Measurements from ENCODE around the gene PDGFA. TPM values are rescaled to one million over a fixed set of nuclear protein-coding genes. Genes with fewer than 3 reads are reported as not detected.

The PDGFA gene
- total RNA-seq, 1 experiment from 2014 or later, result 48.1 TPM

GRCh38 chr7:491292-491957 lies 28.2 kb downstream of the PDGFA start:
- peak; percentile 54 for DNase-seq (ENCODE audit: low read depth)

DNA sequence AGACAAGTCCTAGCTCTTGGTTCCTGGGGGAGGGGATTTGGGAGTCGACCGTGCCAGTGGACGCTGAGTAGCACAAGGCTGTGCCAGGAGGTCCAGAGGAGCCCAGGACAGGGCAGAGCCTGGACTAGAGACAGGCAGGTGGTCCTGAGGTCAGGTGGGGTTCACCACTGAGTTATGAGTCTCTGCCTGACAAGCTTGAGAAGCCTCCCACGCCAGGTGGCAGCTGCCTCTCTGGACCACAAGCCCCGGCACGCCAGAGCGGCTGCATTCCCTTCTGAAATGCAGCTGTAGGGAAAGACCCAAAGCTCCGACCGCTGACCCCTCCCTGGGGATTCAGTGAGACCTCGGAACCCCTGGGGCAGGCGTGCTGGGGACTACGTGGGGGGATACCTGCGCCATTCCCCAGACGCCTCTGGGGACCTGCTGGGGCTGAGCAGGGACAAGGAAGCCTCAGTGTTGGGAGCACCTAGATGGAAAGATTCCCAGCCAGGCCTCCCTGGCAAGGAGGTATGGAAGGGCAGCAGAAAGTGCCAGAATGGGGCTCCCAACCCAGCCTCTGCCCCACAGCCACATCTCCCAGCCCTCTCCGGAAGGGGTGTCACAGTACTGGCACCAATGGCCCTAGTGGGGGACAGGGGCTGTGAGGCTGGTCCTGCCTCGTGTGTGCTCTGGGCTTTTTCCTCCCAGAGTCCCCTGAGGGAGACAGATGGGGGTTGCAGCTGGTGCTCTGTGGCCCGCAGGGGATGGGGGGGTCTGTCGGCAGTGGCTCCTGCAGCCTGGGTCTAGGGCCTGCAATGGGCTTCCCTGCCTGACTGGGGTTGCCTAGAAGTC lies 29.0 kb downstream of the PDGFA start:
- DNase-seq (ENCODE audit: low read depth), result no peak

DNA sequence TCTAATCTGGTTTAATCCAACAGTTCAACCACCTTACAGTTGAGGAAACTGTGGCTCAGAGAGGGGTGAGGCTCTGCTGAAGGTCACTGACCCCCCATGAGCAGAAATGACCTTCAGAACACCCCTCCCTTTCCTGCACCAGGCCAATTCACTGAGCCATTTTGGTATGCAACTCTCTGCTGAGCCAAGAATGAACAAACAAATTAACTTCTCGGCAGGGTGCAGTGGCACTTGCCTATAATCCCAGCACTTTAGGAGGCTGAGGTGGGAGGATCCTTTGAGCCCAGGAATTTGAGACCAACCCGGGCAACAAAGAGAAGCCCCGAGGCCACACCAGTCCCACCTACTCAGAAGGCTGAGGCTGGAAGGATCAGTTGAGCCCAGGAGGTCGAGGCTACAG lies 29.8 kb downstream of the PDGFA start:
- no peak for DNase-seq (ENCODE audit: low read depth)

GRCh38 chr7:486216-486743 lies 33.4 kb downstream of the PDGFA start:
- DNase-seq (ENCODE audit: low read depth), result no peak

DNA sequence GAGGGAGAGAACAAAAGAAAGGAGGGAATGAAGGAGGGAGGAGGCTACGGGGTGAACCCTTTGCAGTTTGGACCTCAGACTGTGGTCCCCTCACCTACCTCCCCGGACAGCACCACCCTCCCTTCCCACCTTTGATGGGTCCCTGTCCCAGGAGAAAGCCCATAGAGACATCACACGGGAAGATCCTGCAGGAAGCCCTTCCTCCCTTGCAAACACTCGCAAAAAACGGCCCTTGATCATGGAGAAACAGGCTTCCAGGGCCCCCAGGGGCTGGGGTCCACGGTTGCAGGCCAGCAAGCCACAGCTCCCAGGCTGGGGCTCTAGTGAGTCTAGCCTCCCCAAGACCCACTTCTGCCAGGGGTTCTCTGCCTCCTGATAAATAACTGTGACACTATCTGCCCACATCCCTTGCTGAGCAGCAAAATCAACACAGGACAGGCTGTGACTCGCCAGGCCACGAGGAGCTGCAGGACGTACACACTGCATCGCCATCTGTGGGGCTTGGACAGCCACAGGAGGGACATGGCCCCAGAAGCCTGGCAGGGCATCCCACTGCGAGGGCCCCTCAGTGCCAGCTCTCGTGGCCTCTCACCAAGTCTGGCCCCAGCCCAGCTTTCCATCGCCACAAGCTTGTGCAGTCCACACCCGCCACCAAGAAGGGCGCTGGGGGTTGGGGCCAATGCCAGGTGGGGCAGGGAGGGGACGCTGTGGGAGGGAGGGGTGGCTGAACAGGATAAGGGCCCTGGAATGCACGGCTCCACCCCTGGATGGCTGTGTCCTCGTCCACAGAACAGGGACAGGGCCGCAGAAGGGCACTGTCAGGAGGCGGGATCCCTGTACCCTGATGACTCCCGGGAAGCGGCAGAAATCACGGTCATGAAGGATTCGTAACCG lies 34.2 kb downstream of the PDGFA start:
- no peak for DNase-seq (ENCODE audit: low read depth)

- no peak for DNase-seq (ENCODE audit: low read depth)
These were observed 35.1 kb downstream of the PDGFA start for GRCh38 chr7:484356-485101.

DNA sequence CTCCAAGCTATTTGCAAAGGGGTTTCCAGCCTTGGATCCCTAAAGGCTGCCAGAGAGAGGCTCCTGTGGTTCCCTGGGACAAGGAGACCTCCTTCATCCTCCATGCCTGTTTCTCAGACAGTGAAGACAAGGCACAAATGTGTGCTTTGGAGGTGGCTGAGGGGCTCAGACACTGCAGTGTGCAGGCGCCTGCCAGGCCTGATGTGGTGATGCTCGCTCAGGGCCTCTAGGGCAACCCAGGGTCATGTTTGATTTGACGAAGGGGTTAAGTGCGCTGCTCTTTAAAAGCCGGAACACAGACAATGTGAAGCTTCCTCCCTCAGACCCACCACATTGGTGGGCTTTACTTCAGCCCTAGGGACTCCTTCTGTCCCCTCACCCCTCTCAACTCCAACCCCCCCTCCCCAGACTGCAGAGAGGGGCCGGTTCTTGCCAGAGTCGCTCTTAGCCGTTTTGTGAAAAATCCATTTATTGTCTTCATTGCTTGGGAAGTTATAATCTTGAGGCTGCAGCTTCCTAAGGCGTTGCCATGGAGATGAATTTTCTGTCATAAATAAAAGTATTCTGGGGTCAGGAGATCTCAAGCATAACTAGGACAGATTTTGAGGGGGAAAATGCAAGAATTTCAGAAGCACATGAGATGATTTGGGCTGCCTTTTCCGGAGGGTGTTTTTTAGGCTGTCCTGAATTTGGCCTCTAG lies 35.8 kb downstream of the PDGFA start:
- no peak for DNase-seq (ENCODE audit: low read depth)

DNA sequence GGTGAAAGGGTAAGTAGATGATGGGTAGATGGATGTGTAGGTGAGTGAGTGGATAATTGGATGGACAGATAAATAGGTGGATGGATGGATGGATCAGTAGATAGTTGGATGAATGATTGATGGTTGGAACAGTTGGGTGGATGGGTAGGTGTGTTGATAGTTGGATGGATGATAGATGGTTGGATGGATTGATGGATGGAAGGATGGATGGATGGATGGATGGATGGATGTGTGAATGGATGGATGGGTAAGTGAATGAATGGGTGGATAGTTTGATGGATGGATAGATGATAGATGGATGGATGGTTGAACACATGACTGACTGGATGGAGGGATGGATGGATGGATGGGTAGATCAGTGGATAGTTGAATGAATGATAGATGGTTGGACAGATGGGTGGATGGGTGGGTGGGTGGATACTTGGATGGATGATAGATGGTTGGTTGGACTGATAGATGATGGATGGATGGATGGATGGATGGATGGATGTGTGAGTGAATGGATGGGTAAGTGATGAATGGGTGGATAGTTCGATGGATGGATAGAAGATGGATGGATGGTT lies 37.0 kb downstream of the PDGFA start:
- no peak for DNase-seq (ENCODE audit: low read depth)

DNA sequence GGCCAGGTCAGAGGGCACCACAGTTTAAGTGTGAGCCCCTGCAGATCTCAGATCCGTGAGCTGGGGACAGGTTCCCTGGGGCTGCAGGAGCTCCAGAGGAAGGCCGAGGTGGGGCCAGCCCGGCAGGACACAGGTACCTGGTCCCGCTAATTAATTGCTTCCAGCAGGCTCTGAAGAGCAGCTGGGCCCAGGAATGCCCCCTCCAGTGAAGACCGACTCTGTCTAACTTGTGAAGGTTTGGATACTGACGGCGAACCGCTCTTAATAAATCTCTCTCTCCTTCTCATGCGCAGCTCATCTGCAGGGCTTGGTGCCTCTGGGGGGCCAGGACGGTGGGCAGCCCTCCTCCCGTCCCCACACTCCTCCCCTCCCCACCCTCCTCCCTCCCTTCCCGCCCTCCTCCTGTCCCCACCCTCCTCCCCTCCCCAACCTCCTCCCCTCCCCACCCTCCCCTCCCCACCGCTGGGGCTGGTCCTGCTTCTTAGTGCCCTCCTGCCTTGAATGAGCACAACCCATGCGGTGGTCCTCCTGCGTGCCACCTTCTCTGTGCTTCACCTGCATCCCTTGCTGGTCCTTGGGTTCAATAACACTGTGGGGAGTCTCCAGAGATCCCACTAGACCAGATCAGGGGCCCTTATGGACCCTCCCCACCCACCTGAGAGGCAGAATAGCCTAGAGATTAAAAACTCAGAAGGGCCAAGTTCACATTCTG lies 38.3 kb downstream of the PDGFA start:
- no peak for DNase-seq (ENCODE audit: low read depth)

DNA sequence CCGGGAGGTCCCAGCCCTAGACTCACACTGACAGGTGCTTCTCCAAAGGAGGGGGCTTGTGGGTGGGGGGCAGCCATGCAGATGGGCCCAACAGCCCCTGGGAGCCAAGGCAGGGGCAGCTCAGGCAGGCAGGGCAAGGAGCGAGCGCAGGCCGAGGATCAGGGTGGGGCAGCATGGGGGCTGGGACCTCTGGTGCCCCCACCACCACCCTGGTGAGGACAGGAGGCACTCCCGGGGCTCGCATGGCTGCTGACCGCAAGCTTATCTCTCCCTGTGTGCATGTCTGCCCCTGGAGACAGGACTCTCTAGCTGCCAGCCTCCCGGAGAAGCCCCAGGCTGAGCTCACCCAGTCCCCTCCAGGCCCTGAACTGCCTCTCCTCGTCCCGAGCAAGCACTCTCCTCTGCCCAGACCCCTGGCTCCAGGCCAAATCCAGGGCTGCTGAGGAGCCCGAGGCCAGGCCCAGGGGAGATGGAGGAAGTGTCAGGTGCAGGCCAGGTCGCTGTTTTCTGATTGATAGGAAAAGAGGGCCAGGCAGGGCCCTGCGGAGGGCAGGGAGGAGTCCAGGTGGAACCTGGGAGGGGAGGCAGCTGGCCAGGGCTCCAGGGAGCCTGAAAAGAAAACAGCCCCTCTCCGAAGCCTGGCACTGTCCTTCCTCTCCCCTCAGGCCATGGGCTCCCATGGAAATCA lies 39.0 kb downstream of the PDGFA start:
- DNase-seq (ENCODE audit: low read depth), result no peak

DNA sequence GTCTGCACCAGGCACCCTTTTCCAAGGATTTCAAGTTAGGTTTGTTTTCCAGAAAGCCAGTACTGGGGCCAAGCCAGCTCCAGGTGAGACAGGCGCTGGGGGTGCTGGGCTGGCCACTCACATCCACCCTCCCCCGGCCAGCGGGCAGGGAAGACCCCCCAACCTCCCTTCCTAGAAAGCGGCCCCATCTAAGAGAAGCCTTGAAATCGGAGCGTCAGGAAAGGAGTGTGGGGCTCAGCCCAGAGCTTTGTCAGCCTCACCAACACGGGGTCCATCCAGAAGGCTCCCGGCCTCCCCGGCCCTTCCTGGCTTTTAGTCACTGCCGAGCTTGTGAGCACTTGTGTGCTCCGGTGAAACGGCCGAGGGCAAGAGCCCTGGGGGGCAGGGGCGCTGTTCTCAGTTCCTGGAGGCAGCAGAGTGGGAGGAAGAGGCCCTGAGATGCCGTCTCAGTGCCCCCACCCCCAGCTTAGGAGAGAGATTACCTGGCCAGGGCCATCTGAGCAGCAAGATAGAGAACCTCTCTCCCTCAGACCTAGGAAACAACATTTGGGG lies 39.6 kb downstream of the PDGFA start:
- DNase-seq (ENCODE audit: low read depth), result no peak

- DNase-seq (ENCODE audit: low read depth), result no peak
These were observed 40.3 kb downstream of the PDGFA start for GRCh38 chr7:479115-479947.

DNA sequence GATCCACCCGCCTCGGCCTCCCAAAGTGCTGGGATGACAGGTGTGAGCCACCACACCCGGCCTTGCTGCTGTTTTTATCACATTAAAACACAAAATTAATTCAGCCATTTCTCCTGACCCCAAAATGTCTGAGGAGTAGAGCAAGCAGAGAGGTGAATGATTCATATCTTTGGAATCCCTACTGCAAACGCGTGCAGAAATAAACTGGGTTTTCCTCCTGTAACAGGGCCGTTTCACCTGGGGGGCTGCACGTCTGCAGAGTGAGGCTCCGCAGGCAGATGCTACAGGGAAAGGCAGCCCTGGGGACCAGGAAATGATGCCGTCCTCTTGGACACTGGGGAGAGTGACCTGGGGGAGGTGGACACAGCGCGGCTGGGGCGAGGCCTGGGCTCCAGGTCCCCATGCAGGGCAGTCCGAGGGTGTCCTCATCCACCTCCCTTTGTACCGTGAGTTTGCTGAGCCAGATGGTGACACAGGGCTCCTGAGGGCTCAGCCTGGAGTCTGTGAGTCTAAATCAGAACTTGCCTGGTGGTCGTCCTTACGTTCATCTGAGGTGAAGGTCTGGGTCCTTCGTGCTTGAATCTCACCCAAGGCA lies 41.9 kb downstream of the PDGFA start:
- DNase-seq (ENCODE audit: low read depth), result no peak

GRCh38 chr7:476736-477360 lies 42.8 kb downstream of the PDGFA start:
- DNase-seq (ENCODE audit: low read depth), result no peak

DNA sequence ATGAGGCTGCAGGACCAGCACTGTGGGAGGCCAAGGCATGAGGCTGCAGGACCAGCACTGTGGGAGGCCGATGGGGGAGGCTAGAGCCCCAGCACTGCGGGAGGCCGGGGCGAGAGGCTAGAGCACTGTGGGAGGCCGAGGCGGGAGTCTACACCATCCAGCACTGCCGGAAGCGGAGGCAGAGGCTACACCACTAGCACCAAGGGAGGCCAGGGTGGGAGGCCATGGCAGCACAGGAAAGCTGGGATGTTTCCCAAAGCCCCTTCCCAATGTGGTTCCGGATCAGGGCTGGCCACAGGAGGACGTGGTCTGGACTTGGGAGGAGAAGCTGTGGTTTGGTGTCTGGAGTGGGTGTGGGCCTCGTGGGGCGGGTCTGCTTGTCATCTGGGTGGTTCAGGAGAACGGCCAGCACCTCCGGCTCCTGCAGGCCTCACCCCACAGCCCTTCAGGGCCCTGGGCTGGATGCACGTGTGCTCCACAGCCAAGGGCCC lies 43.6 kb downstream of the PDGFA start:
- no peak for DNase-seq (ENCODE audit: low read depth)

DNA sequence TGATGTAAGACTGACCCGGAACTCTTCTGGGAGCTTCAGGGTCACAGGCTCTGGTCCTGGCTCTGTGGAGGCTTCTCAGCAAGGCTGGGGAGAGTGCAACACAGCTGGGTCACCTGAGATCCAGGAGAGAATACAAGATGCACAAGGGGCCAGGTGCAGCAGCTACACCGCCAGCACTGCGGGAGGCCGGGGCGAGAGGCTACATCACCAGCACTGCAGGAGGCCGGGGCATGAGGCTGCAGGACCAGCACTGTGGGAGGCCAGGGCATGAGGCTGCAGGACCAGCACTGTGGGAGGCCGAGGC lies 44.3 kb downstream of the PDGFA start:
- DNase-seq (ENCODE audit: low read depth), result no peak

Measured in RPMI7951 (cell line).